HG03064 (cell line): Measurements from ENCODE around the gene TUBB2B.
"Not testable (repeated sequence)": the region's sequence is repeated elsewhere in the genome, so short reads cannot be mapped to it uniquely, and the experiment has no call there.

Experiments used
- ATAC-seq: cut with Tn5 transposase; IDR thresholded peaks from one replicate; pipeline ENCODE4 v1.9.1; 2021; ENCODE audit warnings: low read depth; ENCODE audit not compliant: unreplicated experiment

Gene TUBB2B

DNA sequence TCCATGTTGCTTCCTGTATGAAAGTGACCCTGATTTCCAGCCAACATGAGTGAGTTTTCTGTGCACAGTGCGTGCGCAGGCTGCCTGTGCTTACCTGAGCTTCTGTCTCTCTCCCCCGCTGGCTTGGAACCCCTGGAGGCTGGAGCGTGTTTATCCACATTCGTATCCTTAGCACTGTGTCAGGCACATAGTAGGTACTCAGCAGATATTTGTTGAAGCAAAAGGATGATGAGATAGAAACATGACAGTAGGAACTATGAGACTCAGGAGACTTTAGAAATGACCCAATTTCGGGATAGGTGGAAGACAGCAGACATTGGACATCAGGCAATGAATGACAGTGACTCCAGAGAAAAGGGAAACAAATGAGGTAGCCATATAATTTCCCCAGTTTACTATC lies 15.2 kb downstream of the TUBB2B start:
- no peak for ATAC-seq

DNA sequence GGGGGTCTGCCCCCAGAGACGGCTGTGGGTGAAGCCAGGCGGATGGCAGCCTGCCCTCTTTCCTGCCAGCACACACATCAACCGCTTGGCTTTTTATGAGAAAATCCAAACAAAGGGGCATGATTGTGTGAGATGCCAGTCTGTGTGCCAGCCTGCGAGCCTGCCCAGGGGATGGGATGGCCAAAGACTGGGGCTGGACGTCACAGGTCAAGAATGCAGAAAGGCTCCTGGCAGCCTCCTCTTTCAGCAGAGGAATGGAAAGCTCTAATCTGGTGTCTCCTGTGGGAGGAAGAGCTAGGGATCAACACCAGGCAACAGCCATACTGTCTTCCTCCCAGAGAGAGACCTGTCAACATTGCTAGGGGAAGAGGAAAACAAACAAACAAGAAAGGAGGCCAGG lies 15.8 kb downstream of the TUBB2B start:
- no peak for ATAC-seq

DNA sequence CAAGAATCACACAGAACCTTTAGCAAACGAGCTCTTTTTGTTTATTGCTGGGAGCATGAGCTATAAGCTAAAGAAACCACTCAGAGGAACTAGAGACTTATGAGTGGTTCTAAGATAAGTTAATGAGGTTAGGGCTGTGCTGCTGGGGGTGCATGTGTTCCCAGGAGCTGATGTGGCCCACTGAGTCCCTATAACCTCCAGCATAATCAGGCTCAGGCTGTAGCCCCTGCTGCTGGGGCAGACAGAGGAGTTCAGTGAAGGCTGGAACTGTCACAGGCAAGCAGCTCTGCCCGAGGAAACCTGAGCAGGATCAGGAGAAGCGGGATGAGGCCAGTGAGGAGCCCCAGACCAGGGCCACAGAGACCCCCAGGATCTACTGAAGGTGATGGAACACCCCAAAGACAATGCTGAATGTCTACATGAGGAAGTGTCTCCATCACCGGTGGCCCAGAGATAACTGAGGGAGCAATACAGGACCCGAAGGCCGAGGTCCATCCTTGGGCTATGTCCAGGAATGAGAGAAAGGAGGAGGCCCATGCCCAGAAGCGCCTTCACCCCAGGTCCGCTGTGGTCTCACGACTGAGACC lies 17.3 kb downstream of the TUBB2B start:
- ATAC-seq, result peak; percentile 13

DNA sequence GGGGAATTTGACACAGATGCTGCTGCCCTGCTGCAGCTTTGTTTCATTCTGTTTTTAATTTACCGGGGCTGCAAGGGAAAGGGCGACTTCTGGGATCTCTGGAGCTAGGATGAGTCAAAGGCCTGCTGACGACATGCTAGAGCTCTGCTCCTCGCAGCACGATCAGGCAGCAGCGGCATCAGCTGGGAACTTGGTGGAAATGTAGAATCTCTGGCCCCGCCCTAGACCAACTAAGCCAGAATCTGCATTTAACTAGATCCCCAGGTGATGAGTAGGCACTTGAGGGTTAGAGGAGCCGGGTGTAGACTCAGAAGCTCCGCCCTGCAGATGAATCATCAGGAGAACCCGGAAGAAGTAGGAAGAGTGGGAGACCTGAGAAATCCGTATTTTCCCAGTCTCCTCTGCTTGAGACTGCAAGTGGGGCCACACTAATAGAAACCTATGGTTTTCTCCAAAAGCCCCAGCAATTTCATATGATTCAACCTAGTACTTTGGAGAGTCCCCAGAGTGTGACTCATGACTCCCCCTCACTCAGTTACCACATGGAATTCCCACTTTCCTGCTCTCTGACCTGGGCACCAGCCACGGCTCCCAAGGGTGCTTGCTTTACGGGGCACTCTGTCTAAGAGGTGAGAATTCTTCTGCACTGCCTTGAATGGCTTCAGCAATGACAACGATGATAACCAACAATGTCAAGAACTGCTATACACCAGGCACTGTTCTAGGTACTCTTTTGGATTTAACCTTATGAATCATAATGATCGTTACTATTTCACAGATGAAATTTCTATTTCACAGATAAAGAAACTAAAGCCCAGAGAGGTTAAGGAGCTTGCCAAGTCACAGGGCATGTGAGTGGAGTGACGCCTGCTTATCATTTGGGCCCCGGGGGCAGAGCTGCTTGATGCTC lies 18.1 kb downstream of the TUBB2B start:
- ATAC-seq, result peak; percentile 51

DNA sequence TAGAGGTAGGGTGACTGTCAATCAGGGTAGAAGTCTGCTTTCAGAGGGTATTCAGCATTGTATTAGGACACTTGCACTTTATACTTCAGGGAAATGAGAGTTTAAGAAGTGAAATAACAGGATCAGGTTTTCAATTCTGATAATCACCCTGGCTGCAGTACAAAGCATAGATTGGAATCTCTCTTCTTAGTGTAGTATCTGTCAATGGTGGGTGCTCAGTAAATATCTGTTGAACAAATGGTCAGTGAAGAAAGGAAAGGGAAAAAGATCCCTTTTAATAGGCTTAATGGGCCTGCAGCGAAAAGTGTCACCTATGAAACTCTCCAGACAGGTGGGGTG lies 18.7 kb downstream of the TUBB2B start:
- no peak for ATAC-seq

DNA sequence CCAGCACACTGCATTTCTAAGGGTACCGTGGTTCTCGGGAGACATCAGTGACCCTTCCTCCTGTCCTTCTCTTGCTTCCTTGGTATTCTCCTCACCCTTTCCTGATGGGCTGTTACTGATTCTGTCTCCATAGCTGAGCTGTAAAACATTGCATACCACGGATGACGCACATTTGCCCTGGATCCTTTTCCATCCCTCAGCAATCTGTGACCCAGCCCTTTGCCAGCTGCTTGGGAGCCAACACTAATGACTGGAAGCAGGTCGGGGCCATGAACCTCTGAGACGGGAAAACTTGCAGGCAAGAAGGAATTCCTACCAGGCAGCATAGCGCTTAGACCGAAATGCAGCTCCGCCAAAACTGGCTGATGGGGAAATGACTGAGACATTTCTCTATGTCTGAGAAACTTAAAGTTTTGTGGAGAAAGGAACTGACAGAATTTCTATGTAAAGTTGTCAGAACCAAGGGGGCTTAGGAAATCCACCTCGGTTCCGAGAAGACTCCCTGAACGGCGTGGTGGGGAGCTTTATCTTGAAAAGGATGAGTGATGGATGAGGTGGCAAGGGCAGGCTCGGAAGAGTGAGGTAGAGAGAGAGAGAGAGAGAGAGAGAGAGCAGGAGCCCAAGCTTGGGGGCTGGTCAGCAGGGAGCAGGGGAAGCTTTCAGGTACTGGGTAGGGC lies 19.2 kb downstream of the TUBB2B start:
- no peak for ATAC-seq

DNA sequence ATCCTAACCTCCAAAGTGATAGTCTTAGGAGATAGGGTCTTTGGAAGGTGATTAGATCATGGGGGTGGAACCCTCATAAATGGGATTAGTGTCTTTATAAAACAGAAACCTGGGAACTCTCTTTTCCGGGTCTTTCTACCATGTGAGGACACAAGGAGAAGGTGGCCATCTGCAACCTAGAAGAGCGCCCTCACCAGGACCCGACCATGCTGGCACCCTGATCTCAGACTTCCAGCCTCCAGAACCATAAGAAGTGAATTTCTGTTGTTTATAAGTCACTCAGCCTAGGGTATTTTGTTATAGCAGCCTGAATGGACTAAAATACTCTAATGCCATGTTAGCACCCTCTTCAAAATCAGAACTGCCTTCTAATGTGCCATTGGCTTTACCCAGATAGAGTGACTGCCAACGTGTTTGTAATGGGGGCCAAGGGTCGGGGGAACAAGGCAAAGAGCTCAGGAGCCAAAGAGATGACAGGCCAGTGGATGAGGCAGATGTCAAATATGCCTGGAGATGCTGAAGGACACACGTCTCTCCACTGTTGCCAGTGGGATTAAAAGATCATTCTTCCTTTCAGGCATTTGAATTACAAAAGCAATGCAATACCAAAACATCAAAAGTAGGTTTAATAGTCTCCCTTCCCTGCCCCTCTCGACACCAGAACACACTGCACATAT lies 21.0 kb downstream of the TUBB2B start:
- no peak for ATAC-seq

DNA sequence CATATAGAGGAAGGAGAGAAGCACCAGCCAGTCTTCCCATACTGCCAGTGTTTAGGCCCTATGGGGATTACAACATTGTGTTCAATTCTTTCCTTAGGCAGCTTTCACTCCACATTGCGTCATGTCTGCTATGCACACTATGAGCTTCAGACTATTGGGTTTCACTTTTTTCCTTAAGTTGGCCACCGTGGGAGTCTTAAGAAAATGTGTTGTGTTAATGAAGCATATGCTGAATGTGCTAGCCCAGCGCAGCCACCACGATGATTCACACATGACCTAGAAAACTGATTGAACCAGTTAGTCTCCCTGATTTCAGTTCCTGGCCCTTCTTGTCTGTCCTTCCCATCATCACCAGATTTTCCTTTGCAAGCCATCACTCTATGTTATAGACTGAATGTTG lies 21.5 kb downstream of the TUBB2B start:
- ATAC-seq, result no peak

DNA sequence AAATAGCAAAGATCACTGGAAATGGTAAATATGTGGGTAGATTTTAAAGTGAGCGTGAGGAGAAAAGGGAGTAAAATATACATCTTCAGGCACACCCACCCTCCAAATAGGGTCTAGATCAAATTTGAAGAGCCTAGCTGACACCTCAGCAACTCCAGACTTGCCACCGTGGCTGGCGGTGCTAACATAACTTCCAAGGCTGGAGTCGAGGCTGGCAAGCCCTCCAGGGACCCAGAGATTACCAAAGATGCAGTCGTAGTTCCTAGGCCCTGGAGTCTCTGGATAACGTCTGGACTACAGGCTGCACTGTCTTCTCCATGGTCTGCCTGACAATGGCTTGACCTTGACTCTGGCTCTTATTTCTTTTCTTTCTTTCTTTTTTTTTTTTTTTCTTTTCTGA lies 22.5 kb downstream of the TUBB2B start:
- no peak for ATAC-seq

DNA sequence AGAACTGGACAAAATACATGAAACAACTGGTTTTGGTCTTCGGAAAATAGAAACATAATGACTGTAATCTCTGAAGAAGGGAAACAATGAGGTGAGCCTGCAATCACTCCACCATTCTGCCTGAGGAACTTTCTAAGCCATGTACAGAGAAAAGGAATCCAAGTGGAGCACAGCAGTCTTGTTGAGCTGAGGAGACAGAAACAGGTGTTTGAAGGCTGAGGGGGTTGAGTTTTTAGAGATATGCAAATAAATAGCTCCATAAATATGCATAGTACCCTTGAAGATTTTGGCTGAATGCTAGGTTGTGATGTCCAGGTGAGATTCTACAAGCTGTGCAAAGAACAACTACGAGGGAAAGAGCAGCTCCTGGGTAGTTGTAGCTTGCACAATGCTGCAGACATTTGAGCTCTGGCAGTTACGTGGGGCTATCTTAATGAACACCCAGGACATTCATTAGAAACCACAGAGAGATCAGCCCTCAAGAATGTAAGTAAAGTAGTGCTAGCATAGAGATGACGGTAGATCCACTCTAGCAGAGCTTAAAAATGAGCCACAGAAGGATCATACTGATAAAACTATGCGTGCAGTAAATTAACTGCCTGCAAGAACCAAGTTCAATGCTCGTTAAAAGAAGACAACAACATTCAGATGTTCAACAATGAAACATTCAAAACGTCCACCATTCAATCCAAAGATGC lies 24.3 kb downstream of the TUBB2B start:
- ATAC-seq, result no peak

DNA sequence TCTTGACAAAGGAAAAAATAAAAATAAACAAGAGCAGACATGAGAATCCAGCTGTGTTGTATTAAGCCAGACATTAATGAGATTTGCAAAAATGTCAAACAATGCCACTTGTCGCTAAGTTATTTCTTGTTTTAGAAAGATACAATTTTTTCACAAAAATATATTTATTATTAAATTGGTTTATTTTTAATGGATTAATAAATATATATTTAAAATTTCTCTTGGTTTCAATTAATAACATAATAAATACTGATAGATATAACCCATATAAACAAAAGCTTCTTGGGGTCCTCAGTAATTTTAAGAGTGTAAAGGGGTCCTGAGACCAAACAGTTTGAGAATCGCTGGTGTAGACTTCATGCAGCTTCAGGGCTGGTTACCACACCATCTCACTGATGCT lies 26.1 kb downstream of the TUBB2B start:
- no peak for ATAC-seq

DNA sequence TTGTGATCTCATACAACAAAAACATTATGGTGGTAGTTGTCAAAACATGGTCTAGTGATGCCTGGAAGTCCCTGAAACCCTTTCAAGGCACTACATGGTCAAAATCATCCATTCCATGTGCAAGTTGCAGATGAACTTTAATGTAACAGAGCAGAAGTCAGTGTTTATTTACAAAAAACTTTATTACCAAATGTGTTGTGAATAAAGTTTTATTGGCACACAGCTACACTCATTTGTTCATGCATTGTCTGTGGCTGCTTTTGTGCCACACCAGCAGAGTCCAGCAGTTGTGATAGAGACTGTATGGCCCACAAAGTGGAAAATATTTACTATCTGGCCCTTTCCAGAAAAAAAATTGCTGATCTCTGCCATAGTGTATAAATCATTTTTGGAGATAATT lies 26.8 kb downstream of the TUBB2B start:
- no peak for ATAC-seq

DNA sequence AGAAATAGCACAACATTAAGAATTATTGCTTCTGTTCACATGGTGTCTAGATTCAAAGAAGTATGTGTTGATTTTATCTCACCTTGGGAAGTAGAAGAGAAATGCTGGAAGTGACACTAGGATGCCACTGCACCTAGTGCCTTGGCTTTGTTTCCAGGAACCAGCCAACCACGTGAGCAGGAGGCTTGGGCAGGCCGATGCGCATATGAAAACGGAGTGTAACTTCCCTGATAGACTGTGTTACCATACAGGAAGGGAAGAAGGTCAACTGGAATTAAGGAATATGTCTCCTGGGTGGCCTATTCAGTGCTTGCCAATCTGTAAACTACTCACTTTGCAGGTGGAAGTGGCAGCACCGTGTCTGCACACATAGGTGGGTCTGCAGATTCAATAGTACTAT lies 28.1 kb downstream of the TUBB2B start:
- no peak for ATAC-seq

DNA sequence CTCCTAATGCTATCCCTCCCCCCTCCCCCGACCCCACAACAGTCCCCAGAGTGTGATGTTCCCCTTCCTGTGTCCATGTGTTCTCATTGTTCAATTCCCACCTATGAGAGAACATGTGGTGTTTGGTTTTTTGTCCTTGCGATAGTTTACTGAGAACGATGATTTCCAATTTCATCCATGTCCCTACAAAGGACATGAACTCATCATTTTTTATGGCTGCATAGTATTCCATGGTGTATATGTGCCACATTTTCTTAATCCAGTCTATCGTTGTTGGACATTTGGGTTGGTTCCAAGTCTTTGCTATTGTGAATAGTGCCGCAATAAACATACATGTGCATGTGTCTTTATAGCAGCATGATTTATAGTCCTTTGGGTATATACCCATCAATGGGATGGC lies 29.7 kb downstream of the TUBB2B start:
- not testable (repeated sequence) for ATAC-seq

DNA sequence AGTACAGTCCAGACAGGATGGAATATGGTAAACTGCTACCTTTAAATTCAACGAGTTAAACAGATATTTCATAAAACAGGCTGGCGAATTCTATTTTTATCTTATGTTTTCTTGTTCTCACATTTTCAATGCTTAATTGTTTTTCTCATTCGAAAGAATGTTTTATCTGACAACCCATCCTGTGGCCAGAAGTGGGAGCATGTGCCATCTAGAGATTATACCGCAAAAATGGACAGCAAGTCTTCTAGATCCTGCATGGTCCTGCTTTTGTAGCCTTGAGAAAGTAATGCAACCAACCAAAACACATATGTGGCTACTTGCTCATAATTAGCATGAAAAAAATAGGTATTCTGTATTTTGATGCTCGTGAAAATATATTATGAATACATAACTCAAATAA lies 30.7 kb downstream of the TUBB2B start:
- no peak for ATAC-seq

DNA sequence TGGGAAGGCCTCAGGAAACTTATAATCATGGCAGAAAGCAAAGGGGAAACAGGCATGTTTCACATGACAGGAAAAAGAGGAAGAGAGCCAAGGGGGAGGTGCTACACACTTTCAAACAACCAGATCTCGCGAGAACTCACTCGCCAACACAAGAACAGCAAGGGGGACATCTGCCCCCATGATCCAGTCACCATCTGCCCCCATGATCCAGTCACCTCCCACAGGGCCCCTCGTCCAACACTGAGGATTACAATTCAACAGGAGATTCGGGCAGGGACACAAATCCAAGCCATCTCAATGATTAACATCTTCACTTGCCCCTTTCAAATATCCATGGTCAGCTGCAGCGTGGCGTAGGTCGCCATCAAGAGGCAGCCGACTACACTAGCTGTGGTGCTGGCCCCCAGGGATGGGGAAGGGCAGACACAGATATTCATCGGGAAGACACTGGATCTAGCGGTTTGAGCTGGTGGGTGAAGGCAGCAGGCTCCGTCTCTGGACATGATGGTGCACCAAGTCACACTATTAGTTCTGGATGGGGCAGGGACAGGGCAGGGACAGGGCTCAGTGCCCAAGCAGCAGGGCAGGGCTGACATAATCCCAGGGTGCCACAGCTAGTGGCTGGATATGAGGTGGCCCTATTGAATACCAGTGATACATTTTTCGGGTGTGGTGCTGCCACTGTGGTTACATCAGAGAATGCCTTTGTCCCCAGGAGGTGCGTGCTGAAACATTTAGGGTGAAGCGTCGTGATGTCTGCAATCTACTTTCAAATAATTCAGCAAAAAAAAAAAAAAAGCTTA lies 31.6 kb downstream of the TUBB2B start:
- no peak for ATAC-seq

DNA sequence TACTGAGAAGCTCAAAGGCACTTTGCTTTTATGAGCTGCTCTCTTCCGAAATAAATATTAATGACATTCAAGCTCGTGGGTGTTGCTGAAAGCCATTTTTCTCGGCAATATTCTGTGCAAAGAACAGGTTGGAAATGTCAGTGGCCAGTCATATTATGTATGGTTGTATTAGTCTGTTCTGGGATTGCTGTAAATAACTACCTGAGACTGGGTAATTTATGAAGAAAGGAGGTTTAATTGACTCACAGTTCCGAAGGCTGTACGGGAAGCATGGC lies 32.1 kb downstream of the TUBB2B start:
- ATAC-seq, result no peak

DNA sequence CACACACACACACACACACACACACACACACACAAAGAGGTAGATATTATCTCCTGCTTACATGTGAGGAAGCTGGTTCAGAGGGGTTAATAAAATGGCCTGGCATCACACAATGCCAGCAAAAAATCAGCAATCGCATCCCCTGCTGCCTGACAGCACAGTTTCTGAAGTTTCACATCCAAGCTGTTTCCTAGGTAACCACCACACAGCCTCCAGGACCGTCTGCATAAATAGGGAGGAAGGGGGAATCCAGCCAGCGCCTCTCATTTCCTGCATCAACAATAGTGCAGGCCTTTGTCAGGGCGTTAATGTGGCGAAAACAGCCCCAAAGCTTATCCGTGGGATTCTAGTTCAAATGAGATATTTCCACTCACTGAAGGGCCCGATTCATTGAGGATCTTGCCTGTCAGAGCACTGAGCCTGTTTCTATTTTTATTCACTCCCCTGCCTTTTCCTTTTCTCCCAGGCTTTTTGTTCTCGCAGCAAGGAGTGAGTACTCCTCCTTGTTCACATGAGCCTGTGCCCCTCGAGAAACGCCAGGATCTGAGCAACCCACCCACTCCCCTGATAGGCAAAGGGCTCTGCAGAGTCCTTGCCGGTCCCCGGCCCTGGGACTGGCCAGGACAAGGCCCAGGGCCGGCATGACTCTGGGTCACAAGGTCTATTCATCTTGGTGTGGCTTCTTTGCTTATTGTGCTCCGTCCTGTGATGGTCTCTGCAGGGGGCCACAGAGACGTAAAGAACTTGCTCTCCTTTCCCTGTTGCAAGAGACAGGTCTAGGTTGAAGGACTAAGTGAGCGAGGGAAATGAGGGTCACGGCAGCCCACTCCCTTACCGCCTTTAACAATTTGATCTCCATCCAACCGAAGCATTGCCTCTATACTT lies 32.7 kb downstream of the TUBB2B start:
- no peak for ATAC-seq
